HG02763 (cell line): ENCODE results near the gene LENEP.
"Not testable (repeated sequence)": the region's sequence is repeated elsewhere in the genome, so short reads cannot be mapped to it uniquely, and the experiment has no call there.

ENCODE experiments used
- ATAC-seq: cut with Tn5 transposase; IDR thresholded peaks from one replicate; pipeline ENCODE4 v1.9.1; 2021; ENCODE audit warnings: mild to moderate bottlenecking, moderate library complexity; ENCODE audit not compliant: unreplicated experiment

The LENEP gene

GRCh38 chr1:154974808-154975408 is 18.5 kb upstream of the LENEP start:
- peak; percentile 44 for ATAC-seq

- ATAC-seq: no peak
Observed at GRCh38 chr1:154975409-154976059, 17.9 kb upstream of the LENEP start.

GRCh38 chr1:154977762-154978161 is 15.6 kb upstream of the LENEP start:
- not testable (repeated sequence) for ATAC-seq

GRCh38 chr1:154978360-154978759 is 15.0 kb upstream of the LENEP start:
- ATAC-seq: no peak

GRCh38 chr1:154982341-154982740 is 11.0 kb upstream of the LENEP start:
- no peak for ATAC-seq

GRCh38 chr1:154982897-154983648 is 10.3 kb upstream of the LENEP start, which contains the start of gene FLAD1:
TSS of gene FLAD1 (plus strand) at chr1:154983344. CDS start at chr1:154983695, 351 bp downstream.
- peak; percentile 97 for ATAC-seq

- no peak for ATAC-seq
Observed at GRCh38 chr1:154983776-154984466, 9.5 kb upstream of the LENEP start.

GRCh38 chr1:154986736-154987135 is 6.7 kb upstream of the LENEP start:
- not testable (repeated sequence) for ATAC-seq

- no peak for ATAC-seq
Observed at GRCh38 chr1:154987326-154987725, 6.1 kb upstream of the LENEP start.

- ATAC-seq: no peak
Observed at GRCh38 chr1:154988058-154988954, 5.1 kb upstream of the LENEP start.

GRCh38 chr1:154989195-154989860 is 4.1 kb upstream of the LENEP start:
- ATAC-seq: no peak

GRCh38 chr1:154990276-154990675 is 3.1 kb upstream of the LENEP start:
- no peak for ATAC-seq

GRCh38 chr1:154992721-154993571 is 440 bp upstream of the LENEP start:
- ATAC-seq: no peak

GRCh38 chr1:154994269-154994587 is 842 bp downstream of the LENEP start:
- no peak for ATAC-seq

- ATAC-seq: no peak
Observed at GRCh38 chr1:154994591-154994990, 1.2 kb downstream of the LENEP start.

GRCh38 chr1:154995301-154995983 is 2.1 kb downstream of the LENEP start:
- not testable (repeated sequence) for ATAC-seq

- ATAC-seq: no peak
Observed at GRCh38 chr1:154996966-154997701, 3.7 kb downstream of the LENEP start.
